Gastroesophageal sphincter (tissue), 4 donors: ENCODE data around the gene MIB1. TPM values are rescaled to one million over a fixed set of nuclear protein-coding genes. Genes with fewer than 3 reads are reported as not detected.

Experiments used
- ATAC-seq: fragments of 150-250 bp; one replicate; pipeline ENCODE4 v1.9.1; 2016; ENCODE audit warnings: mild to moderate bottlenecking, moderate library complexity
- H3K27ac ChIP-seq, 4 donors: fragments of 200-600 bp; sonication (generic) in 3 of 4; 1 replicate in 3 of 4; 2 replicates in 1 of 4; pipeline ENCODE4 v1.5.1; 2016 to 2019
- H3K27me3 ChIP-seq: fragments of 200-600 bp; sonication (generic); one replicate; pipeline ENCODE4 v1.5.1; 2019
- H3K36me3 ChIP-seq, 2 donors: fragments of 200-600 bp; sonication (generic); one replicate each; pipeline ENCODE4 v1.5.1; 2019; ENCODE audit warnings: control low read depth in 1 of 2
- H3K4me1 ChIP-seq, 3 donors: fragments of 200-600 bp; sonication (generic); 1 replicate in 2 of 3; 2 replicates in 1 of 3; pipeline ENCODE4 v1.5.1; 2016 to 2019; ENCODE audit warnings: control low read depth in 2 of 3
- H3K4me3 ChIP-seq, 2 donors: fragments of 200-600 bp; sonication (generic); one replicate each; pipeline ENCODE4 v1.5.1; 2019; ENCODE audit warnings: mild to moderate bottlenecking in 1 of 2, moderate library complexity in 1 of 2
- H3K9me3 ChIP-seq, 3 donors: fragments of 200-600 bp; sonication (generic); one replicate each; pipeline ENCODE4 v1.5.1; 2017 to 2019; ENCODE audit warnings: control low read depth in 2 of 3
- CTCF ChIP-seq, 4 experiments: fragments of 200-600 bp in 2 of 4; fragments of 450-650 bp in 2 of 4; sonication (generic) in 1 of 4; IDR thresholded peaks; one replicate each; pipeline ENCODE4 v1.5.1; 2017 to 2019; ENCODE audit warnings: antibody characterized with exemption in 4 of 4, mild to moderate bottlenecking in 2 of 4, moderate library complexity in 2 of 4
- EP300 ChIP-seq: sonication (generic); formaldehyde crosslinking; IDR thresholded peaks from one replicate; pipeline ENCODE4 v1.6.1; 2017; ENCODE audit warnings: antibody characterized with exemption, mild to moderate bottlenecking
- POLR2A ChIP-seq, 2 donors: fragments of 450-650 bp; IDR thresholded peaks; one replicate each; pipeline ENCODE4 v1.6.1; 2017; ENCODE audit warnings: antibody characterized with exemption in 2 of 2, mild to moderate bottlenecking in 2 of 2, moderate library complexity in 1 of 2
- POLR2AphosphoS5 ChIP-seq: sonication (generic); formaldehyde crosslinking; IDR thresholded peaks from one replicate; pipeline ENCODE4 v1.6.1; 2017; ENCODE audit warnings: antibody characterized with exemption
- WGBS, 2 donors: methylation state at CpG; one replicate each; pipeline ENCODE4 v1.1.5; 2018; ENCODE audit warnings: low coverage in 1 of 2; 5-methylcytosine and 5-hydroxymethylcytosine counted together
- total RNA-seq, 4 donors: library from RNA; depleted of rRNA; stranded (reverse); fragments of >200 nt; gene quantifications; one replicate each; pipeline ENCODE4 v1.1.0, GENCODE V29; 2016

MIB1 gene
- total RNA-seq, 4 donors from 2014 or later: 43.7 to 57.7 (median 47.3) TPM

DNA sequence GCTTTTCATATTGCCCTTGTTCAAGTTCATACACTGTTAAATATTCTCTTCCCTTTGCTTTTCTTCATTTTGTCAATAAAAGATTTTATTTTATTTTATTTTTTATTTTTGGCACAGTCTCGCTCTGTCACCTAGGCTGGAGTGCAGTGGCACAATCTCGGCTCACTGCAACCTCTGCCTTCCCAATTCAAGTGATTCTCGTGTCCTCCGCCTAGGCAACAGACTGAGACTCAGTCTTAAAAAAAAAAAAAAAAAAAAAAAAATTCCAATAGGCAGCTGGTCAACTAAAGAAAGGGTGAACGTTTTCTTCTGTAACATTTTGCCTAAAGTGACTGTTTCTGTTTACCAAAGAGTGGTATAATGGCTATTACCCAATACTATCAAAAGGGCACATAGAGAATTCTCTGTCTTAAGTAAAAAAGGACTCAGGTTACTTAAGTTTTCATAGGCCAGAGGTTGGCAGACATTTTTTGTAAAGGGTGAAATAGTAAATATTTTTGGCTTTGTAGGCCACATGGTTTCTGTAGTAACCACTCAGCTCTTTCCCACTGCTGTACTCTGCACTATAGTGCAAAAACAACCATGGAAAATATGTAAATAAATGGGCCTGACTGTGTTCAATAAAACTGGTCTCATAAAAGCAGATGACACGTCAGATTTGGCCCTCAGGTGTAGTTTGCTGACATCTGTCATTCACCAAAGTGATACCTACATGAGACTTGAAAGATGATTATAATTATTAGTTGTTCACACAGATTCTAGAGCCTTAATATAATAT lies 113.4 kb downstream of the MIB1 start:
- no peak for ATAC-seq

GRCh38 chr18:21855432-21855831 lies 114.8 kb downstream of the MIB1 start:
- Histone ChIP-seq H3K4me3 (no peak overlapping the region), H3K9me3 (no peaks in the 10 kb centered on the region), H3K4me1 (no peaks in the 10 kb centered on the region), H3K27me3 (no peaks in the 10 kb centered on the region), H3K36me3 (peaks cover 0 to 57% of the 10 kb centered on the region in 2 donors), H3K27ac (no peak overlapping the region)
- TF ChIP-seq POLR2AphosphoS5 (no peak), EP300 (no peak), CTCF (IDR thresholded peaks at IDR 0.05) (no peak), POLR2A (IDR thresholded peaks at IDR 0.05) (no peak)
- no peak for ATAC-seq
- WGBS, 2 donors: 60 to 93% methylated on average over 1 to 3 of the region's 3 CpGs

More for the DNA sequence above, 113.4 kb downstream of the MIB1 start:
- TF ChIP-seq EP300 (no peak), POLR2AphosphoS5 (no peak), POLR2A (IDR thresholded peaks at IDR 0.05) (no peak), CTCF (IDR thresholded peaks at IDR 0.05) (no peak)
- H3K9me3 ChIP-seq: no peaks in the 10 kb centered on the region
- H3K27ac ChIP-seq: no peak overlapping the region
- no peaks in the 10 kb centered on the region for H3K4me1 ChIP-seq
- H3K36me3 ChIP-seq: peaks cover 0 to 43% of the 10 kb centered on the region in 2 donors
- WGBS, 2 donors: 75 to 76% methylated on average over 6 of the region's 6 CpGs
- no peak overlapping the region for H3K4me3 ChIP-seq
- H3K27me3 ChIP-seq: no peaks in the 10 kb centered on the region

- Histone ChIP-seq H3K36me3 (peaks cover 0 to 80% of the 10 kb centered on the region in 2 donors), H3K27me3 (no peaks in the 10 kb centered on the region), H3K27ac (no peak overlapping the region), H3K4me3 (no peak overlapping the region), H3K9me3 (no peaks in the 10 kb centered on the region), H3K4me1 (no peaks in the 10 kb centered on the region)
- 63 to 73% methylated on average over 3 of the region's 3 CpGs for WGBS, 2 donors
- ATAC-seq: no peak
- TF ChIP-seq POLR2AphosphoS5: no peak
- no peak for TF ChIP-seq CTCF (IDR thresholded peaks at IDR 0.05)
- no peak for TF ChIP-seq EP300
- no peak for TF ChIP-seq POLR2A (IDR thresholded peaks at IDR 0.05)
These were observed 117.3 kb downstream of the MIB1 start for GRCh38 chr18:21857871-21858270.

DNA sequence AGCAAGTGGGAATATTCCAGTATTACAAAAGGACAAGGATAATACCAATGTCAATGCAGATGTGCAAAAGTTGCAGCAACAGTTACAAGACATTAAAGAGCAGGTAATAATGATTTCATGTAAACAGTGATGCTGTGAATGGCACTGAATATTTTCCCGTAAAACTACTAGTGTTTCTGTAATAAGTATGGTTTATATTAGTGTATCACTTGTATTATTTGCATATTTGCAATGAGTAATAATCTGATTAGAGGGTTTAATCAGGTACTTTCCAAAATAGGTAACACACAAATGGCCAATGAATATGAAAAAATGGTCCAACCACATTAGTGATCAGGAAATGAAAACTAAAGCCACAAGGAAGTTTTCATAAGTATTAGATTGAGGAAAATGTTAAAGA lies 118.0 kb downstream of the MIB1 start:
- Histone ChIP-seq H3K36me3 (peaks cover 0 to 80% of the 10 kb centered on the region in 2 donors), H3K4me3 (no peak overlapping the region), H3K27me3 (no peaks in the 10 kb centered on the region), H3K27ac (no peak overlapping the region), H3K4me1 (no peaks in the 10 kb centered on the region), H3K9me3 (no peaks in the 10 kb centered on the region)
- ATAC-seq: no peak
- no peak for TF ChIP-seq CTCF (IDR thresholded peaks at IDR 0.05)
- no peak for TF ChIP-seq POLR2AphosphoS5
- no peak for TF ChIP-seq POLR2A (IDR thresholded peaks at IDR 0.05)
- no peak for TF ChIP-seq EP300
- 50 to 83% methylated on average over 1 of the region's 1 CpG for WGBS, 2 donors

- Histone ChIP-seq H3K4me3 (no peak overlapping the region), H3K9me3 (no peaks in the 10 kb centered on the region), H3K27ac (no peak overlapping the region), H3K36me3 (peaks cover 0 to 75% of the 10 kb centered on the region in 2 donors), H3K4me1 (no peaks in the 10 kb centered on the region), H3K27me3 (no peaks in the 10 kb centered on the region)
- 90 to 94% methylated on average over 5 of the region's 5 CpGs for WGBS, 2 donors
- TF ChIP-seq CTCF (IDR thresholded peaks at IDR 0.05): no peak
- no peak for TF ChIP-seq EP300
- TF ChIP-seq POLR2AphosphoS5: no peak
- TF ChIP-seq POLR2A (IDR thresholded peaks at IDR 0.05): no peak
- ATAC-seq: no peak
These were observed 123.8 kb downstream of the MIB1 start for GRCh38 chr18:21864386-21864785.
